ENCODE results near the gene ZNF835. TPM values are rescaled to one million over a fixed set of nuclear protein-coding genes. Genes with fewer than 3 reads are reported as not detected.
A peak's percentile ranks its signal among the peaks of the same experiment; 100 is the strongest.

Gene ZNF835
- total and polyA plus RNA-seq, 8 donors = 0.31 to 0.92 (median 0.48) TPM; not detected in 3

DNA sequence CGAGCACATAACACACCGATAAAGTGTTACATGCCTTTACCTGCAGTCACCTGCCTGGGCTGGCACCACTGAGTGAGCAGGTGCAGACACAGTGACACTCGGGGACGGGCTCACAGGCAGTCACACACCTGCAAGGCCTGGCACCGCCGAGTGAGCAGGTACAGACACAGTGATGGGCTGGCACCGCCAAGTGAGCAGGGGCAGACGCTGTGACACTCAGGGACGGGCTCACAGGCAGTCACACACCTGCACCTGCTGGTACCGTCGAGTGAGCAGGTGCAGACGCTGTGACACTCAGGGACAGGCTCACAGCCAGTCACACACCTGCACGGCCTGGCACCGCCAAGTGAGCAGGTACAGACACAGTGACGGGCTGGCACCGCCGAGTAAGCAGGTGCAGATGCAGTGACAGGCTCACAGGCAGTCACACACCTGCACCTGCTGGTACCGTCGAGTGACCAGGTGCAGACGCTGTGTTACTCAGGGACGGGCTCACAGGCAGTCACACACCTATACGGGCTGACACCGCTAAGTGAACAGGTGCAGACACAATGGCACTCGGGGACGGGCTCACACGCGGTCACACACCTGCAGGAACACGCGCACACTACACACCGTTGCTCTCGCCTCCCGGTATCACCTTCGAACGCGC is 470 bp downstream of the ZNF835 start:
- no peaks in the 10 kb centered on the region for H3K27me3 ChIP-seq
- H3K4me3 ChIP-seq = peak overlapping the region; percentile 56 to 74 (median 67)
- no peak for DNase-seq
- peaks cover 0 to 22% (median 16%) of the 10 kb centered on the region in 4 donors for H3K4me1 ChIP-seq
- peaks cover 0 to 66% (median 26%) of the 10 kb centered on the region in 4 donors for H3K9me3 ChIP-seq
- TF ChIP-seq EP300 (IDR thresholded peaks at IDR 0.05) (no peak), POLR2A (IDR thresholded peaks at IDR 0.05) (no peak), POLR2AphosphoS5 (IDR thresholded peaks at IDR 0.05) (no peak)
- TF ChIP-seq, protein P1, sequence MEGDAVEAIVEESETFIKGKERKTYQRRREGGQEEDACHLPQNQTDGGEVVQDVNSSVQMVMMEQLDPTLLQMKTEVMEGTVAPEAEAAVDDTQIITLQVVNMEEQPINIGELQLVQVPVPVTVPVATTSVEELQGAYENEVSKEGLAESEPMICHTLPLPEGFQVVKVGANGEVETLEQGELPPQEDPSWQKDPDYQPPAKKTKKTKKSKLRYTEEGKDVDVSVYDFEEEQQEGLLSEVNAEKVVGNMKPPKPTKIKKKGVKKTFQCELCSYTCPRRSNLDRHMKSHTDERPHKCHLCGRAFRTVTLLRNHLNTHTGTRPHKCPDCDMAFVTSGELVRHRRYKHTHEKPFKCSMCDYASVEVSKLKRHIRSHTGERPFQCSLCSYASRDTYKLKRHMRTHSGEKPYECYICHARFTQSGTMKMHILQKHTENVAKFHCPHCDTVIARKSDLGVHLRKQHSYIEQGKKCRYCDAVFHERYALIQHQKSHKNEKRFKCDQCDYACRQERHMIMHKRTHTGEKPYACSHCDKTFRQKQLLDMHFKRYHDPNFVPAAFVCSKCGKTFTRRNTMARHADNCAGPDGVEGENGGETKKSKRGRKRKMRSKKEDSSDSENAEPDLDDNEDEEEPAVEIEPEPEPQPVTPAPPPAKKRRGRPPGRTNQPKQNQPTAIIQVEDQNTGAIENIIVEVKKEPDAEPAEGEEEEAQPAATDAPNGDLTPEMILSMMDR (IDR thresholded peaks at IDR 0.05) = no peak
- 17 to 45% (median 26%) methylated on average over 22 to 35 of the region's 35 CpGs for WGBS, 5 donors
- H3K27ac ChIP-seq = peak overlapping the region in 2 of 5 donors; percentile 53 to 65
- H3K36me3 ChIP-seq = peaks cover 0 to 20% (median 0%) of the 10 kb centered on the region in 4 donors
- intact Hi-C loops (cut with DNase I; ENCODE audit: low total_unique reads) = no loop called here

DNA sequence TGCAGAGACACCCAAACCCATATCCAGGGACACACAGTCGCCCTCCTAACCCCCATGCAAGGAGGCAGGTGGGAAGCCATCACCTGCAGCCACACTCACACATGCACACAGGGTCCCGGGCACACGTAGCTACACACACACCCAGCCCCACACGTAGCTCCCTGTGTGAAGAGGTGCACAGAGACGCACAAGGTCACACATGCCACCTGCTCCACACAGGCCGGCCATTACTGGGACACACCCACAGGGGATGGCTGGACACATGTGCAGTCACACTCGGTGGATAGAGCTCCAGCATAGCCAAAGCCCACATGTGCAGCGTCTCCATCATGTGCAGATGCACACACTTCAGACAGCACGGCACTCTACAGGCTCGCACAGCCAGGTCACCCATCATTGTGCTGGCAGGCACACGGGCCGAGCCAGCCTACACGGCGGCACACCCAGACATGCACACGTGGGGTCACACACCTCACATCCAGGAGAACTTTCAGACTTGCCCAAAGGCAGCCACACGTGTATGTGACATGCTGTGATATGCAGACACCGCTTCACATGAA is 1.1 kb downstream of the ZNF835 start:
- intact Hi-C loops (cut with DNase I; ENCODE audit: low total_unique reads) = no loop called here
- WGBS, 5 donors = 67 to 84% (median 80%) methylated on average over 13 to 17 of the region's 17 CpGs
- no peak for DNase-seq
- TF ChIP-seq, protein P1 (IDR thresholded peaks at IDR 0.05) = no peak
- no peak for TF ChIP-seq POLR2AphosphoS5 (IDR thresholded peaks at IDR 0.05)
- Histone ChIP-seq H3K27me3 (no peaks in the 10 kb centered on the region), H3K9me3 (peaks cover 0 to 72% (median 28%) of the 10 kb centered on the region in 4 donors), H3K27ac (no peak overlapping the region), H3K4me3 (peak overlapping the region; percentile 56 to 74 (median 67)), H3K36me3 (peaks cover 0 to 25% (median 0%) of the 10 kb centered on the region in 4 donors), H3K4me1 (peaks cover 0 to 22% (median 16%) of the 10 kb centered on the region in 4 donors)

DNA sequence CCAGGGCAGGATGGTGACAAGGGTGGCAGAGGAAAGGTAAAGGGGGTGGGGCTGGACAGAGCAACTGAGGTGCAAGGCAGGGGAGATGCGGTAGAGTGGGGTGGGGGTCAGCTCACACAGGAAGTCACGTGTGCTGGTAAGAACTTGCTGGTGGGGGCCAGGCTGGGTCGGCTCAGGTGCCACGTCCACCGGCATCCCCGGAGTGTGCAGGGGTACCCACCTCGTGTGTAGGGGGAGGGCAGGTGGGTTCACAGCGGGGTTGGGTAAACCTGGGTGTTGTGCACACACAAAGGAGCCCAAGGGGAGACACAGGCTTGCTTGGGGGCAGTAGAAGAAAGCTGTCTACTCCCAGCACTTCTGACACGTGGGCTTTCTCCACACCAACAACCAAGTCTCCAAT is 2.9 kb downstream of the ZNF835 start:
- Histone ChIP-seq H3K4me3 (no peak overlapping the region), H3K27me3 (no peaks in the 10 kb centered on the region), H3K9me3 (peaks cover 8 to 86% (median 43%) of the 10 kb centered on the region in 4 donors), H3K4me1 (peaks cover 0 to 22% (median 16%) of the 10 kb centered on the region in 4 donors), H3K27ac (no peak overlapping the region), H3K36me3 (peaks cover 0 to 41% (median 12%) of the 10 kb centered on the region in 4 donors)
- intact Hi-C loops (cut with DNase I; ENCODE audit: low total_unique reads) = no loop called here
- DNase-seq = no peak
- WGBS, 5 donors = 81 to 86% (median 85%) methylated on average over 9 of the region's 9 CpGs
- no peak for TF ChIP-seq POLR2AphosphoS5 (IDR thresholded peaks at IDR 0.05)
- TF ChIP-seq, protein P1 (IDR thresholded peaks at IDR 0.05) = no peak
- no peak for TF ChIP-seq EP300 (IDR thresholded peaks at IDR 0.05)

DNA sequence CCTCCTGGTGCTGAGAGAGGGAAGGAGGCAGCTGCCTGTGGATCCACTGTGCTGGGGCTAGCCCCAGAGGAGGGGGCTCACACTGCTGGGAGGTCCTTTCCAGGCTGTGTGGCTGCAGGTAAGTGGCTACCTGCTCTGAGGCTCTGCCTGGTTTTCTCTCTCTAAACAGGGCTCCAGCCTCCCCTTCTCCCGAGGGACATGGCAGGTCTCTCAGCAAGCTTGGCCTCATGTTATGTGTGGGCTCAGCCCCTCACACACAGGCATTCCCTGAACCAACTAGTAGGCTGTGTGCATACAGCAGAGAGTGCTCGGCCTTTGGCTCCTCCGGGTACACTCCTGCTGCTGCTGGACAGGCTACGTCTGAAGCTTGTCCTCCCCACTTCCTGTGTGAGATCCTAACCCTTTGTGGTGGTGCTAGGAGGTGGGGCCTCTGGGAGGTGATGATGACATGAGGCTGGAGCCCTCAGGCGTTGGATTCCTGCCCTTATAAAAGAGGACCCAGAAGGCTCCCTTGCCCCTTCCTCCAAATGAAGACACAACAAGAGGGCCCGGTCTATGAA is 4.2 kb downstream of the ZNF835 start:
- TF ChIP-seq, protein P1 (IDR thresholded peaks at IDR 0.05) = no peak
- TF ChIP-seq EP300 (IDR thresholded peaks at IDR 0.05) (no peak), POLR2A (IDR thresholded peaks at IDR 0.05) (no peak), POLR2AphosphoS5 (IDR thresholded peaks at IDR 0.05) (no peak)
- peaks cover 0 to 49% (median 18%) of the 10 kb centered on the region in 4 donors for H3K36me3 ChIP-seq
- no peak overlapping the region for H3K4me3 ChIP-seq
- DNase-seq = no peak
- no peak overlapping the region for H3K27ac ChIP-seq
- intact Hi-C loops (cut with DNase I; ENCODE audit: low total_unique reads) = no loop called here
- WGBS, 5 donors = 68 to 90% (median 73%) methylated on average over 3 to 6 of the region's 6 CpGs
- no peaks in the 10 kb centered on the region for H3K27me3 ChIP-seq
- H3K9me3 ChIP-seq = peaks cover 12 to 93% (median 49%) of the 10 kb centered on the region in 4 donors
- H3K4me1 ChIP-seq = peaks cover 0 to 22% (median 16%) of the 10 kb centered on the region in 4 donors
